GM12878 (cell line): Measurements from ENCODE around the gene DCST1. TPM values are rescaled to one million over a fixed set of nuclear protein-coding genes. Genes with fewer than 3 reads are reported as not detected.

Source experiments
- ATAC-seq: fragments of 200-7000 bp; cut with Tn5 transposase; 3 replicates; pipeline ENCODE4 v1.9.1; 2020; ENCODE audit warnings: mild to moderate bottlenecking, moderate library complexity
- BruUV-seq: library from RNA; stranded (reverse); fragments of 400-500 nt; replicated peaks from 2 replicates; lab custom pipeline; 2021; lab: Mats Ljungman, UMichigan
- CTCF ChIA-PET: fragments of 300-600 bp; sonication (Branson Sonifier 250); formaldehyde crosslinking; extraction: SDS; loops from one replicate; lab custom pipeline; 2021; ENCODE audit warnings: inconsistent platforms; lab: Yijun Ruan, JAX
- POLR2A ChIA-PET: fragments of 350-600 bp; formaldehyde crosslinking; extraction: SDS; loops from one replicate; lab custom pipeline; 2021; ENCODE audit warnings: inconsistent platforms; lab: Charles Lee
- RAD21 ChIA-PET: fragments of 300-600 bp; sonication (Branson Sonifier 250); formaldehyde crosslinking; loops from one replicate; lab custom pipeline; 2023; ENCODE audit warnings: antibody characterized with exemption; ENCODE audit not compliant: unreplicated experiment; lab: Charles Lee
- SMC1A ChIA-PET: fragments of 300-600 bp; sonication (Branson Sonifier 250); formaldehyde crosslinking; loops from one replicate; lab custom pipeline; 2023; ENCODE audit not compliant: unreplicated experiment, uncharacterized antibody; lab: Charles Lee
- DNase-seq: peaks from one replicate; pipeline ENCODE4 v3.0.0-alpha.2; 2011; ENCODE audit warnings: low read depth, low spot score
- FAIRE-seq: peaks from 3 replicates; lab custom pipeline; 2011; peaks lifted over from hg19 to GRCh38; lab: Jason Lieb, UNC
- H2AFZ ChIP-seq: 2 replicates; pipeline ENCODE4 v1.6.0; 2011; ENCODE audit warnings: low read depth, low read length, control low read depth; ENCODE audit not compliant: control insufficient read depth
- H3K27ac ChIP-seq: 2 replicates; pipeline ENCODE4 v1.5.1; 2011; ENCODE audit warnings: control low read depth; ENCODE audit not compliant: control insufficient read depth, insufficient read depth
- H3K27me3 ChIP-seq, 2 experiments: replicated peaks in 1 of 2; 2 replicates each; pipeline versions ENCODE4 v1.6.0 to v1.6.1; 2011; ENCODE audit warnings: low read length in 1 of 2; ENCODE audit not compliant: control insufficient read depth in 2 of 2, insufficient read depth in 2 of 2
- H3K36me3 ChIP-seq, 2 experiments: 2 replicates each; pipeline ENCODE4 v1.5.1; 2011; ENCODE audit warnings: low read length in 1 of 2; ENCODE audit not compliant: control insufficient read depth in 2 of 2, insufficient read depth in 2 of 2
- H3K4me1 ChIP-seq: 2 replicates; pipeline ENCODE4 v1.6.1; 2011; ENCODE audit warnings: mild to moderate bottlenecking, low read length, moderate library complexity, mixed read lengths; ENCODE audit not compliant: control insufficient read depth, insufficient read depth
- H3K4me2 ChIP-seq: 2 replicates; pipeline ENCODE4 v1.6.0; 2011; ENCODE audit warnings: control low read depth; ENCODE audit not compliant: control insufficient read depth, insufficient read depth
- H3K4me3 ChIP-seq: fragments of 200-600 bp; sonication (generic); 2 replicates; pipeline ENCODE4 v1.5.1; 2016
- H3K79me2 ChIP-seq: 2 replicates; pipeline ENCODE4 v1.6.0; 2011; ENCODE audit warnings: low read length; ENCODE audit not compliant: control insufficient read depth, insufficient read depth
- H3K9ac ChIP-seq: 2 replicates; pipeline ENCODE4 v1.8.0; 2011; ENCODE audit warnings: low read length, control low read depth, mixed read lengths; ENCODE audit not compliant: control insufficient read depth, insufficient read depth
- H3K9me3 ChIP-seq: replicated peaks from 3 replicates; pipeline ENCODE4 v1.5.1; 2011; ENCODE audit warnings: mild to moderate bottlenecking, low read length; ENCODE audit not compliant: control insufficient read depth, insufficient read depth
- H4K20me1 ChIP-seq: 2 replicates; pipeline ENCODE4 v1.6.0; 2011; ENCODE audit not compliant: control insufficient read depth, insufficient read depth
- RB1 ChIP-seq: fragments of 450-650 bp; formaldehyde crosslinking; IDR thresholded peaks from 2 replicates; pipeline ENCODE4 v1.6.1; 2017; ENCODE audit warnings: mild to moderate bottlenecking, borderline replicate concordance
- SIN3A ChIP-seq: IDR thresholded peaks from 2 replicates; pipeline ENCODE4 v1.6.1; 2012; ENCODE audit warnings: low read depth, low read length, improper control_type of control experiment
- WGBS: methylation state at CpG from one replicate; pipeline ENCODE4 v1.1.6; 2016; ENCODE audit warnings: low lambda C conversion rate; ENCODE audit not compliant: insufficient replicate concordance, insufficient coverage; ENCODE audit errors: missing lambda C conversion rate; 5-methylcytosine and 5-hydroxymethylcytosine counted together
- in situ Hi-C: fragments of 300-500 bp; cut with MboI; formaldehyde crosslinking; loops from 9 replicates; pipeline ENCODE4 v1.14.3; 2018; ENCODE audit warnings: mixed read lengths
- intact Hi-C: fragments of 100-400 bp; cut with micrococcal nuclease; formaldehyde crosslinking; loops from one replicate; pipeline ENCODE4 v1.14.2; 2022; ENCODE audit not compliant: unreplicated experiment
- polyA plus RNA-seq, 11 experiments: library from polyadenylated mRNA; depleted of rRNA in 4 of 11; unstranded in 6 of 11; stranded (reverse) in 5 of 11; fragments of >200 nt; fragmentation: Nextera tagmentation in 4 of 11; fragmentation: Illumina TruSeq in 1 of 11; extraction: Ambion mirVana in 4 of 11; extraction: Trizol in 1 of 11; gene quantifications; 1 replicate in 1 of 11; 2 replicates in 10 of 11; pipeline versions ENCODE4 v1.2.1 to v1.2.3, GENCODE V29; 2011 to 2016; ENCODE audit warnings: inconsistent platforms in 2 of 11, missing spikeins in 2 of 11, low read depth in 1 of 11
- total RNA-seq, 4 experiments: library from RNA; depleted of rRNA in 3 of 4; stranded (reverse); fragments of >200 nt in 3 of 4; fragmentation: Illumina TruSeq in 1 of 4; extraction: Trizol in 1 of 4; gene quantifications; 2 replicates each; pipeline versions ENCODE4 v1.2.1 to v1.2.3, GENCODE V29; 2013 to 2021
- TF ChIP-seq, protein P1 (sequence below): IDR thresholded peaks from 2 replicates; pipeline ENCODE4 v1.6.1; 2012; ENCODE audit warnings: low read depth, low read length, improper control_type of control experiment

Gene DCST1
- total and polyA plus RNA-seq, 10 of the 15 experiments (the other 5 are each of a cell fraction or from before 2014, with no cell fraction given): not detected

DNA sequence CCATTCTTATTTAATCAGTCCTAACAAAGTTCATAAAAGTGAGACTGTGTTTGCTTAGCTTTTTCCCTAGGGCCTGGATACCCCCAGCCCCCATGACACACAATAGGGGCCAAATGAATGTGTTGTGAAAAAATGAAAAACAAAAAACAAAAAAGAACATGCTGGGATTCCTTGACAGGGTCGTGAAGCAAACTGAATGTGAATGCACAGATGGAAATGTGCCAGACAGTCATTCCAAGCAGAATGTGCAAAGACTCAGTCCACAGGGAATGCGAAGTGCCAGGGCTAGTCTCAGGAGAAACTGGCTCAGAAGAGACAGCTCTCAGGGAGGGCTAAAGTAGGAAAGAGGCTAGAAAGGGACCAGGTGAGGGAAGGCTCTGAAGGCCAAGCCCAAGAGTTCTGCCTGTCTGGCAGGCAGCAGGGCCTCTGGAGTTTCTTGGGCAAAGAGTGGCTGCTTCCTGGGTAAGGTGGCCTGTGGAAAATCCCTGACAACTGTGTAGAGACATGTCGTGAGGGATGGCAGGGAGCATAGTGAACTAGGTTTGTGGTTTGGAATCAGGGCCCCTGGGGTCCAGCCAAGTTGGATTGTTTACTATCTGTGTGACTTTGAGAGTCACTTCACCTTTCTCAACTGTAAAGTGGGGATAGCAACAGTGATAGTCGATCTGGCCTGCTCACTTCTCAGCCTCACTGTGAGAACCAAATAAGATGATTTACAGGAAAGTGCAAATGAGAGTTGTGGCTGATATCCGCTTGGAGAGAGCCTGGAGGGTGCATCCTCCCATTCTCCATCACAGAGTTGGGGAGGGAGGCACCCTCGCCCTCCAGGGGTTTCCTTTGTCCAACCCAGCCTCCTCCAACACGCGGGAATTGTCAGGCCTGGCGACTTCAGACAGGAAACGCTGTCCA is 16.3 kb downstream of the DCST1 start:
- in situ Hi-C loops: no loop called here
- peak; percentile 62 for FAIRE-seq

More for the DNA sequence above, 16.3 kb downstream of the DCST1 start:
- WGBS: 20% methylated on average over 8 of the region's 10 CpGs
- ATAC-seq: no peak
- Histone ChIP-seq H3K4me1 (peaks cover 13% of the 10 kb centered on the region), H3K36me3 (no peaks in the 10 kb centered on the region), H3K27ac (peak overlapping the region; percentile 15; the same call in 1 of the 2 replicates), H4K20me1 (no peaks in the 10 kb centered on the region), H2AFZ (peak overlapping the region; percentile 92), H3K9ac (peak overlapping the region; percentile 1; the same call in 1 of the 2 replicates), H3K79me2 (no peaks in the 10 kb centered on the region; the same call in 1 of the 2 replicates), H3K27me3 (no peaks in the 10 kb centered on the region), H3K4me2 (peak overlapping the region; percentile 69), H3K4me3 (0 out of 2 replicates have a peak overlapping the region, but pooled peaks have one; percentile 79), H3K9me3 (no peaks in the 10 kb centered on the region)
- CTCF ChIA-PET: interaction anchor here (1.0 to 3.7 kb wide), 11 partner anchors 8 to 490 kb away, joined by 3 to 27 read pairs (median 9); partner anchors contain the start of genes EFNA3, LENEP and PMVK
- TF ChIP-seq SIN3A: no peak
- TF ChIP-seq RB1: no peak
- TF ChIP-seq, protein P1, sequence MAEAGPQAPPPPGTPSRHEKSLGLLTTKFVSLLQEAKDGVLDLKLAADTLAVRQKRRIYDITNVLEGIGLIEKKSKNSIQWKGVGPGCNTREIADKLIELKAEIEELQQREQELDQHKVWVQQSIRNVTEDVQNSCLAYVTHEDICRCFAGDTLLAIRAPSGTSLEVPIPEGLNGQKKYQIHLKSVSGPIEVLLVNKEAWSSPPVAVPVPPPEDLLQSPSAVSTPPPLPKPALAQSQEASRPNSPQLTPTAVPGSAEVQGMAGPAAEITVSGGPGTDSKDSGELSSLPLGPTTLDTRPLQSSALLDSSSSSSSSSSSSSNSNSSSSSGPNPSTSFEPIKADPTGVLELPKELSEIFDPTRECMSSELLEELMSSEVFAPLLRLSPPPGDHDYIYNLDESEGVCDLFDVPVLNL: 0 out of 2 replicates have a peak, but pooled peaks have one; percentile 25
- POLR2A ChIA-PET: interaction anchor here (1.4 kb wide), 1 partner anchor 109 kb away, joined by 3 read pairs; no protein-coding TSS in a partner anchor
- DNase-seq: no peak
- RAD21 ChIA-PET: interaction anchor here (1.2 to 2.7 kb wide), 3 partner anchors 35 to 98 kb away, joined by 4 to 16 read pairs (median 5); no protein-coding TSS in a partner anchor
- SMC1A ChIA-PET: interaction anchor here (1.4 kb wide), 2 partner anchors 10 to 28 kb away, joined by 3 to 4 read pairs; no protein-coding TSS in a partner anchor
- BruUV-seq: no TSS peak
- intact Hi-C loops: no loop called here
